ENCODE results near the gene HSF2BP.
"Not testable (repeated sequence)": the region's sequence is repeated elsewhere in the genome, so short reads cannot be mapped to it uniquely, and the experiment has no call there.

Gene HSF2BP

GRCh38 chr21:43513023-43513422 lies 146.3 kb downstream of the HSF2BP start:
- FAIRE-seq, result not testable (repeated sequence)

- FAIRE-seq, result not testable (repeated sequence)
These were observed 148.1 kb downstream of the HSF2BP start for GRCh38 chr21:43511209-43511608.

GRCh38 chr21:43510669-43511068 lies 148.6 kb downstream of the HSF2BP start:
- not testable (repeated sequence) for FAIRE-seq

- not testable (repeated sequence) for FAIRE-seq
These were observed 155.4 kb downstream of the HSF2BP start for GRCh38 chr21:43503892-43504291.

GRCh38 chr21:43503075-43503750 lies 156.1 kb downstream of the HSF2BP start:
- not testable (repeated sequence) for FAIRE-seq

GRCh38 chr21:43502407-43503071 lies 156.7 kb downstream of the HSF2BP start:
- FAIRE-seq, result not testable (repeated sequence)

GRCh38 chr21:43498924-43499323 lies 160.4 kb downstream of the HSF2BP start:
- not testable (repeated sequence) for FAIRE-seq

GRCh38 chr21:43498065-43498464 lies 161.2 kb downstream of the HSF2BP start:
- not testable (repeated sequence) for FAIRE-seq

GRCh38 chr21:43494279-43495012 lies 164.8 kb downstream of the HSF2BP start:
- FAIRE-seq, result not testable (repeated sequence)

GRCh38 chr21:43493471-43493870 lies 165.8 kb downstream of the HSF2BP start:
- not testable (repeated sequence) for FAIRE-seq

- FAIRE-seq, result not testable (repeated sequence)
These were observed 171.1 kb downstream of the HSF2BP start for GRCh38 chr21:43488235-43488634.

- FAIRE-seq, result not testable (repeated sequence)
These were observed 173.2 kb downstream of the HSF2BP start for GRCh38 chr21:43486051-43486450.

GRCh38 chr21:43485016-43485415 lies 174.3 kb downstream of the HSF2BP start:
- FAIRE-seq, result not testable (repeated sequence)

- not testable (repeated sequence) for FAIRE-seq
These were observed 180.1 kb downstream of the HSF2BP start for GRCh38 chr21:43479197-43479596.

Measured in islet of Langerhans (tissue), 1 donor.